Measurements from ENCODE around the gene COL9A2.

DNA sequence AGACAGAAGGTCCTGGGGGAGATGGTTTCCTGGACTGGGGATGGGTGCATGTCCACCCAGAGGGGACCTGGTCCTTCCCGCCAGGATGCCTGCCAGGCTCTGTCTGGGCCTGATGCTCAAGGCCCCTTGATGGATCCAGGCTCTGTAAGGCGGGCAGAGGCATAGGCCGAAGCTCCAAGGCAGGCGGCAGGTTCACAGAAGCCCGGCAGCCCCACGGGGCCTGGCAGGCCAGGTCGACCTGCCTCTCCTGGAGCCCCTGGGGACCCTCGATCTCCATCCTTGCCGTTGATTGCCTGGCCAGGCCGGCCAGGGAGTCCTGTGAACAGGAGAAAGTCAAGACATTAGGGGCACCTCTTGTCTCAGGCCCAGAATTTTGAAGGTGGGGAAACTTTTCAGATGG, 16.0 kb downstream of the COL9A2 start:
- TF ChIP-seq, protein P1, sequence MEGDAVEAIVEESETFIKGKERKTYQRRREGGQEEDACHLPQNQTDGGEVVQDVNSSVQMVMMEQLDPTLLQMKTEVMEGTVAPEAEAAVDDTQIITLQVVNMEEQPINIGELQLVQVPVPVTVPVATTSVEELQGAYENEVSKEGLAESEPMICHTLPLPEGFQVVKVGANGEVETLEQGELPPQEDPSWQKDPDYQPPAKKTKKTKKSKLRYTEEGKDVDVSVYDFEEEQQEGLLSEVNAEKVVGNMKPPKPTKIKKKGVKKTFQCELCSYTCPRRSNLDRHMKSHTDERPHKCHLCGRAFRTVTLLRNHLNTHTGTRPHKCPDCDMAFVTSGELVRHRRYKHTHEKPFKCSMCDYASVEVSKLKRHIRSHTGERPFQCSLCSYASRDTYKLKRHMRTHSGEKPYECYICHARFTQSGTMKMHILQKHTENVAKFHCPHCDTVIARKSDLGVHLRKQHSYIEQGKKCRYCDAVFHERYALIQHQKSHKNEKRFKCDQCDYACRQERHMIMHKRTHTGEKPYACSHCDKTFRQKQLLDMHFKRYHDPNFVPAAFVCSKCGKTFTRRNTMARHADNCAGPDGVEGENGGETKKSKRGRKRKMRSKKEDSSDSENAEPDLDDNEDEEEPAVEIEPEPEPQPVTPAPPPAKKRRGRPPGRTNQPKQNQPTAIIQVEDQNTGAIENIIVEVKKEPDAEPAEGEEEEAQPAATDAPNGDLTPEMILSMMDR (IDR thresholded peaks at IDR 0.05) = no peak
- no peak for TF ChIP-seq POLR2A (IDR thresholded peaks at IDR 0.05)
